ENCODE measurements around the gene APOH.
"Not testable (repeated sequence)": the region's sequence is repeated elsewhere in the genome, so short reads cannot be mapped to it uniquely, and the experiment has no call there.

APOH gene, protein sequence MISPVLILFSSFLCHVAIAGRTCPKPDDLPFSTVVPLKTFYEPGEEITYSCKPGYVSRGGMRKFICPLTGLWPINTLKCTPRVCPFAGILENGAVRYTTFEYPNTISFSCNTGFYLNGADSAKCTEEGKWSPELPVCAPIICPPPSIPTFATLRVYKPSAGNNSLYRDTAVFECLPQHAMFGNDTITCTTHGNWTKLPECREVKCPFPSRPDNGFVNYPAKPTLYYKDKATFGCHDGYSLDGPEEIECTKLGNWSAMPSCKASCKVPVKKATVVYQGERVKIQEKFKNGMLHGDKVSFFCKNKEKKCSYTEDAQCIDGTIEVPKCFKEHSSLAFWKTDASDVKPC

DNA sequence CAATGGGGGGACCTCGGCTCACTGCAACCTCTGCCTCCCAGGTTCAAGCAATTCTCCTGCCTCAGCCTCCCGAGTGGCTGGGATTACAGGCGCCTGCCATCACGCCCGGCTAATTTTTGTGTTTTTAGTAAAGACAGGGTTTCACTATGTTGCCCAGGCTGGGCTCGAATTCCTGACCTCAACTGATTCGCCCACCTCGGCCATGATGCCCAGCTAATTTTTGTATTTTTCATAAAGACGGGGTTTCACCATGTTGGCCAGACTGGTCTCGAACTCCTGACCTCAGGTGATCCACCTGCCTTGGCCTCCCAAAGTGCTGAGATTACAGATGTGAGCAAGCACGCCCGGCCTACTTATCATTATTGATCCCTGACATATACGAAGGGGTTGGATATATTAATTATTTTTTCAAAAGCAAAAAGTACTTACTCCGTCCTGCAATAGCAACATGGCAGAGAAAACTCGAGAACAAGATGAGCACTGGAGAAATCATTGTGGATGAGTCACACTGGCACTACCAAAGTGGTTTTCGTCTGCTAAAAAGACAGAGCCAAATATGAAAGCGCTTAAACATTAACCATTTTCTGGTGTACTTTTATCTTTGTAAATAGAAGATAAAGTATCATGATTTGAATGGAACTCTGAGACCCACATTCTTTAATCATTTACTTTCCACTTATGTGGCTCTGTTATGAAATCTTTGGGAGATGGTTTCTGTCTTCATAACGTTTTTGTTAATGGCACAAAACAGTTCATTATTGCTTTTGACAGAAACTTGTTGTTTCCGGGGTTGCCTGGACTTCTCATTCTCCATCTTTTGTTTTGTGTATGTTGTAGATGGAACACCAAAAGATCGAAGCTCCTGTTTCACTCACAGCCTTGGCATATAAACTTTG, at the start of gene APOH:
Gene APOH, minus strand, starts transcription at position 529 of the 896 bp plus-strand sequence. Its CDS starts 36 bp downstream, at position 493.
- no peak for DNase-seq (ENCODE audit: low read depth, low spot score)

DNA sequence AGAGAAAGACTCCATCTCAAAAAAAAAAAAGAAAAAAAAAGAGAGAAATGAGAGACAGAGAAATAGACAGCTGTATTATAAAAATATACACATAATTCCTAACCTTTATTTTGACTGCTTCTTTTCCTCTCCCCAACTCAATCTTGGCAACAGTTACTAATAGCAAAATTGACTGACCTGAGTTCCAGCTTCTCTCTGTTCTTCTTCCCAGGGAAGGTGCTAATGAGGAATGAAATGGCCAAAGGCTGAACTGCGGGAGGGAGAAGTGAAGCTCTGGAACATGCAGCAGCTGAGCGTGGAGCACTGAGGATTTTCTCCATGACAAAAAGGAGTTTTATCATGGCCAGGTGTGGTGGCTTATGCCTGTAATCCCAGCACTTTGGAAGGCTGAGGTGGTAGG, 48.0 kb upstream of the APOH start:
- no peak for DNase-seq (ENCODE audit: low read depth, low spot score)

DNA sequence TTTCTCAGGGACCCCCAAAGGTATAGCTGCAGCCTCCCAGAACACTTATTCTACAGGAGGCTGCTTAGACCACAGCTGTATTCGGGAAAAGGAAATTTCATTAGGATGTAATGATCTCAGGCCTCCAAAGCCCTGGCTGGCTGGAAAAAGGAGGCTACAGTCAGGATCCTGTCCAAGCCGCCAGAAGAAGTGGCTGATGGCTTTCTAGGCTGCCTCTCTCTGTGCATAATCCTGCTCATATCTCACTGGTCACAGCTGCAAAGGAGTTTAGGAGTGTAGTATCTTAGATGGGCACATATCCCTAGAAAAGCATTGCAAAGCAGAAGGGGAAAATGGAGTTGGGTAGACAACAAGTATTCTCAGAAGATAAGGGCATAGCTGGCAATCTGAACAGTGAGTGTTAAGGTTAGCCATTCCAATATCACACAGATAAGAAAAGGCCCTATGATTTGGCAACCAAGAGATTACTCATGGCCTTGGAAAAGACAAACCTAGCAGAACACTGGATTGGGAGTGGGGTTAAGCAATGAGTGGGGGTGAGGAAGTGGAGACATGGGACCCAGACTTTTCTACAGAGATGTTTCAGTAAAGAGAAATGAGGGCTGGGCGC, 47.2 kb upstream of the APOH start:
- DNase-seq (ENCODE audit: low read depth, low spot score): no peak

DNA sequence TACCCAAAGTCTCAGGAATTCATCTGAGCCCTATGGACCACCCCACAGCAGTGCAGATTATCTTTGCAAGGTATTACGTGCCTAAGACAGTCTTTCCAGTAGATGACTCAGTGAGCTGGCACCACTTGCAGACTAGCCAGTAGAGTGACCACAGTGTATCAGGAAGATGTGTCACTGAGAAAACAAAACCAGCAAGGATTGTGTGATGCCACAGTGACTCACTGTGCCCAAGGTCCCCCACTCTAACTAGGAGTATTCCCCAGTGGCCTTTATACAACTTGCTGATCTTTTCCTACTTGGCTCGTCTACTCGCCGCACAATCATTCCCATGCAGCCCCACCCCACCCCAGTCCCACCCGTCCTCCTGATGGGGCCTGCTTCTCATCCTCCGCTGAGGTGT, 46.4 kb upstream of the APOH start:
- DNase-seq (ENCODE audit: low read depth, low spot score): no peak

DNA sequence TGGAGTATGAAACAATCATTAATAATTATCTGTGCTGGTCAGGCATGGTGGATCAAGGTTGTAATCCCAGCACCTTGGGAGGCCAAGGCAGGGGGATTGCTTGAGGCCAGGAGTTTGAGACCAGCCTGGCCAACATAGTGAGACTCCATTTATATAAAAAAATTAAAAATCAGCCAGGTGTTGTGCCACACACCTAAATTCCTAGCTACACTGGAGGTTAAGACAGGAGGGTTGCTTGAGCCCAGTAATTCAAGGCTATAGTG, 44.3 kb upstream of the APOH start:
- DNase-seq (ENCODE audit: low read depth, low spot score): no peak

DNA sequence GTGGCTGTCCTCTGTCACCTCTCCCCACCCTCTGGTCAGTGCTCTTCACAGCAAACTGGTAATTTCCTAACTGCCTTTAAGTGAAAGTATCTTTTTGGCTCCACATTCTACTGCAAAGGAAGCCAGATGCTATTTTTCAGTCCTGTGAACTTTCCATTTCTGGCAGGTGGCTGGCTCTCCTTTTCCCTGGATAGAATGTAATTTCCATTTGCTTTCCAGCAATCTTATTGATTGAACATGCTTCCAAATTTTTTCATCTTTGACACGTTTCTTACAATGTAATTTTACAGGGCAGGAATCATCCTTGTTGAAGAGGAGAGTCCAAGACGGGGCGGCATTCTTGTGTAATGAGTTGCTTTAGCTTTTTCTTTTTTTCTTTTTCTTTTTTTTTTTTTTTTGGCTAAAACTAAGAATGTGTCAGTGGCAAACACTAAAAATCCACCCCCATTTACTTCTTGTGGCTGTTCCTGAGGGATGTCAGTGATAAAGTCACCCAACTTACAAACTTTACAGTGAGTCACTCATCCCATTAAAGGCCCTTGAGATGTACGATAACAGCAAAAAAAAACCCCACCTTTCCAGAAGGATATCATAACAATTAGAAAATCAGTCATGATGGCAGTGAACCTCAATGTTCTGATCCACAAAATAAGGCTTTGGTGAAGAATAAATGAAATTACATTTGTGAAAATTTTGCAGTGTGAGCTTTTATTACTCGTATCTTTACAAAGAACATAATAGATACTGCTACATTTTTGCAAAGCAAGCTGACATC, 43.8 kb upstream of the APOH start:
- DNase-seq (ENCODE audit: low read depth, low spot score): no peak

DNA sequence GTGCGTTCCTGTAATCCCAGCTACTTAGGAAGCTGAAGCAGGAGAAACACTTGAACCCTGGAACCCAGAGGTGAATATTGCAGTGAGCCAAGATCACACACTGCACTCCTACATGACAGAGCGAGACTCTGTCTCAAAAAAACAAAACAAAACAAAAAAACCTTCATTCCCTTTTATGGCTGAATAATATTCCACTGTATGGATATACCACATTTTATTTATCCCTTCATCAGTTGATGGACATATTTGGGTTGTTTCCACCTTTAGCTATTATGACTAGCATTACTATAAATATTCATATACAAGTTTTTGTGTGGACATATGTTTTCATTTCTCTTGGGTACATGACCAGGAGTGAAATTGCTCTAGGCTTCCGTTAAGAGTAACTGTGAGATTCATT, 42.3 kb upstream of the APOH start:
- no peak for DNase-seq (ENCODE audit: low read depth, low spot score)

DNA sequence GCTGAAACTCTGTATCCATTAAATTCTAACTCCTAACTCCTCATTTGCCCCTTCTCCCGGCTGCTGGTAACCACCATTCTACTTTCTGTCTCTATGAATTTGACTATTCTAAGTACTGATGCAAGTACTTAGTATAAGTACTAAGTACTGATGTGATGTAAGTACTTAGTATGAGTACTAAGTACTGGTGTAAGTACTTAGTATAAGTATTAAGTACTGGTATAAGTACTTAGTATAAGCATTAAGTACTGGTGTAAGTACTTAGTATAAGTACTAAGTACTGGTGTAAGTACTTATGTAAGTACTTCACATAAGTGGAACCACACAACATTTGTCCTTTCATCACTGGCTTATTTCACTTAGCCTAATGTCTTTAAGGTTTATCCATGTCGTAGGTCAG, 40.9 kb upstream of the APOH start:
- no peak for DNase-seq (ENCODE audit: low read depth, low spot score)

DNA sequence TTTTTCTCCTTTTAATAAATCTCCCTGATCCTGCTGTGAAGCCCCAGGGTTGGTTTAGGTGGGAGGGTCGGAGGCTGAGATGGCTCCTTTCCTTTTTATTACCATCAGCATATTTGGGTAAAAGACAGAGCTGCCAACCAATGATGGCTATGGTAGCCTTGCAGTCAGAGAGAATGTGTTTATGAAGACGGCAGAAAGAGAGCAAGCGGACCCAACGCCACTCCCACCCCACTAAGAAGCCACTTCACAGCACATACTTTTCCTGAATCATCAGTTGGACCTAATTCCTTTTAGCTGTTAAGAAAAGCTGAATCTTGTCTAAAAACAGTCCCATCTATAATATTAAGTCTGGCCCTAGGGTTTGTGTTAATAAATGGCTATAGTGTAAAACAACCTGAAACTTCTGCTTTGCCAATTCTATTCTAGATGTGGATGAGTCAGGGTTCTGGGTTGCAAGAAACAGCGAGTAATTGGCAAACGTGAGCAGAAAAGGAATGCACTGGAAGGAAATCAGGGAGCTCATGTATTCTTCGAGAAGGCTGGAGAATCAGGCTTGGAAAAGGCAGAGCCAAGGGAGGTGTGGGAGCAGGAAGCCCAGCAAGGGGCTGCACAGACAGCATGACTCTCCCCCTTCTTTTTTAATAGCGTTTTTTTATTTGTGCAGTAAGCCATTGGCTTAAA, 39.2 kb upstream of the APOH start:
- DNase-seq (ENCODE audit: low read depth, low spot score): no peak

DNA sequence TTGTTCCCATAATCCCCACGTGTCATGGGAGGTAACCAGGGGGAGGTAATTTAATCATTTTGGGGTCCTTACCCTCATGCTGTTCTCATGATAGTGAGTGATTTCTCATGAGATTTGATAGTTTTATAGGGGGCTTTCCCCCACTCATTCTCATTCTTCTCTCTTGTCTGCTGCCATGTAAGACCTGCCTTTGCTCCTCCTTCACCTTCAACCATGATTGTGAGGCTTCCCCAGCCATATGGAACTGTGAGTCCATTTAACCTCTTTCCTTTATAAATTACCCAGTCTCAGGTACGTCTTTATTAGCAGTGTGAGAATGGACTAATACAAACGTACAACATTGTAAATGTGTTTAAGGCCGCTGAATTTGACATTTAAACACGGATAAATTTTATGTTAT, 35.5 kb upstream of the APOH start:
- DNase-seq (ENCODE audit: low read depth, low spot score): no peak

DNA sequence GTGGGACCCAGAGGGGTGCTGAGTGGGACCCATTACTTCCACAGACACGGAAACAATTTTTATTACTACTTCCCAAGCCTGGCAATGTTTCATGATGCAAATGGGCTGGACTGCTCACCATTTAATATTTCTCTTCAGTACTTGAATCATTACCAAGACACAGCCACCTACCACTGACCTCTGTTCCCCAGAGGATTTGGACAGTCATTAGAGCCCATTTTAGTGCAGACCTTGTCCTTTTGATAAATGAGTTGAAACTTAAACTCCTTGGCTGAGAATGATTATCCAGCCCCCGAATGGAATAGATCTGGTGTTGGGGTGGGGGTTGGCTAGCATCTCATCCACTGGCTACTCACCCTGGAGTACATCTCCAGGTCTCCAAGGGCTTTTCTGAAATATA, 33.6 kb upstream of the APOH start:
- no peak for DNase-seq (ENCODE audit: low read depth, low spot score)

DNA sequence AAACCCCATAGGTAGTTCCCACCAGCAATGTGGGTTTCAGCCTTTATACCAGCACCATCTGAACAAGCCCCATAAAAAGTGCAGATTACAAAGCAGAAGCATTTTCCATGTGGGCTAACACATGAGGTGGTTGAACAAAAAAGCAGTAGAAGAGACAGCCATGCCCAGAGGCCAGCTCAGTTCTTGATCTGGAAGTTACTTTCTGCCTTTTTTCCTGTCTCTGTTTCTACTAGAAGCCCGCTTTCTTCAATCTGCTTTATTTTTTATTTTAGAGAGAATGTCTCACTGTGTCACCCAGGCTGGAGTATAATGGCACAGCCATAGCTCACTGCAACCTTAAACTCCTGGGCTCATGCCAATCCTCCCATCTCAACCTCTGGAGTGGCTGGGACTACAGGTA, 31.5 kb upstream of the APOH start:
- DNase-seq (ENCODE audit: low read depth, low spot score): no peak

DNA sequence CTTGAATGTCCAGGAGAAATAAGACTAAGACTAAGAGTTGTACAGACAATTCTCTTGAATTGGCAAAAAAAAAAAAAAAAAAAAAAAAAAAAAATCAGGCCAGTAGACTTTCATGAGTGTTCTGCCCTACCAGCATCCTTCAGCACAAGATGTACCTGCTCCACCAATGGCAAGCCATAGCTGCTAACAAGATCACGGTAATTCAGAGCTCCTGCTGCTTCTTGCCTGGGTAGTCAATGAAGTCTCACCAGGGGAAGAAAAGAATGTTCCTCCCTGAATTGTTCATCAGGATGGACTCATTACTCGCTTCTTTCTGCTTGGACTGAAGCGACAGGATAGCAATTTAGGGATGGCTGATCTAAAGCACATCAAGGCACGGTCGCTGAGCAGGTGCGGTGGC, 31.1 kb upstream of the APOH start:
- no peak for DNase-seq (ENCODE audit: low read depth, low spot score)

DNA sequence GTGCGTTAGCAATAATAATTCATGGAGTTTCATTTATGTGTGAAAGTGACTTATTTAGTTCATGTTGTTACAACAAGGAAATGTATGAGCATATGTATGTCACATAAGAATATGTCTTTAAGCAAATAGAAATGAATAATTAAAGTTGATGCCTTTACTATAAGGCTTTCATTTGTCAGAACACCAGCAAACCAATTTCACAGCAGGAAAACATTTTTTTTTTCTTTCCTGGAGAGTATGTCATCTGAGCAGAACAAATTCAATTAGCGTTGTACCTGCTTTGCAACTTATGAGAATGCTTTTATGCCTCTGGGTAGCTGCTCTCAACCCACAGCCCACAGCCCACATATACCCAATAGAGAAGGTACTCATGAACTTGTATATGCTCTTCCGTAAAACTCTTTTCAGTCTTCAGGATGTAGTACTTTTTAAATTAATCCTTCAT, 26.3 kb upstream of the APOH start:
- DNase-seq (ENCODE audit: low read depth, low spot score): no peak

DNA sequence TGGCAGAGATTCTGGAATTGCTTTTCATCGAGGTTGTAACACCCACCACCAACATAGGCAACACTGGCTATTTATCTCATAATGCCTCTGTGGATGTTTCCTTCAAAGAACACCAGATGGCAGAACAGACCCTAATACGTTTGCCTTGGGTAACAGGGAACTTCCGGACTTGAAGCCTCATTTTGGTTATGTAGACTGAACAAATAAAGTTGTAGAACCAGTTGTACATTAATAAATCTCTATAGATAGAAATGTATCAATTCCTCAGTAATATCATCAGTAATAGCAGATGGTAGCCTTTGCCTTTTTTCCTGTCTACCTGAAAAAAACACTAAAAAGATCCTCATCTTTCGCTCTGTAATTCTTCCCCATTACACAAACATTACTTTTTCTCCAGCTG, 25.9 kb upstream of the APOH start:
- DNase-seq (ENCODE audit: low read depth, low spot score): peak; percentile 35

DNA sequence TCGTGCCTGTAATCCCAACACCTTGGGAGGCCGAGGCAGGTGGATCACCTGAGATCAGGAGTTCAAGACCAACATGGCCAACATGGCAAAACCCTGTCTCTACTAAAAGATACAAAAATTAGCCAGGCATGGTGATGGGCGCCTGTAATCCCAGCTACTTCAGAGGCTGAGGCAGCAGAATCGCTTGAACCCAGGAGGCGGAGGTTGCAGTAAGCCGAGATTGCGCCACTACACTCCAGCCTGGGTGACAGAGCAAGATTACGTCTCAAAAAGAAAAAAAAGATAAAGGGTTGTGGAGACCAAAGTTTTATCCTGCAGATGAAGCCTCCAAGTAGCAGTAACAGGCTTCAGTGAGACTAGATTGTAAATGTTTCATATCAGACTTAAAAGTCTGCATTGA, 24.2 kb upstream of the APOH start:
- DNase-seq (ENCODE audit: low read depth, low spot score): not testable (repeated sequence)

DNA sequence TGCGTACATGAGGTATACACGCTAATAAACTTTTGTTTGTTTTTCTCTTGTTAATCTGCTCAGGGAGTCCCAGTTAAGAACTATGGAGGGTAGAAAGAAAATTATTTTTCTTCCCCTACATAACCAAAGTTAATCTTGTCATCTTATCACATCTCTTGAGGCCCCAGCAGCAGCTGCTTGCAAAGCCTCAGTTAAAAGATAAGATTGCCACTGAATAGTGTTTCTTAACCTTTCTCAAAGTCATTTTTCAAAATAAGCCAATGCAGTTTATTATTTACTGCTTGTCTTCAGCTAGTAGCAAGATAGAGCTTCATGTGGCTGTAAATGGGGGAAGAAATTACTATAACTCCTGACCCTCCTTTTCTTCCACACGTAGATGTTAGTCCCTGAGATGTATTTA, 21.5 kb upstream of the APOH start:
- no peak for DNase-seq (ENCODE audit: low read depth, low spot score)

DNA sequence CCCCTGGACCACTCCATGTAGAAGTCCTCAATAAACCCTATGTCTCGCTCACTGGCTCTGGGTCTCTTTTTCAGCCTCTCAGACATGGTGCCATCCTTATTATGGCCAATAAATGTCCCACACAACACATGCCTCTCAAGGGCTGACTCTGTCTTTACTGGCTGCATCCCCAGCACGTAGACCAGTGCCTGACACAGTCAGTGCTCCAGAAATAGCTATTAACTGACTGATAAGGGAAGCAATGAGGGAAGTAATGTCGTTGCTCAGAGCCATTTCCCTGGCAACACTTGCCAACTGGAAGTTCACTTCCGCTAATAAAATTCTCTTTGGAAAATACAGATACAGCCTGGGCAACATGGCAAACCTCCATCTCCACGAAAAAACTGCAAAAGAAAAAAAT, 19.1 kb upstream of the APOH start:
- no peak for DNase-seq (ENCODE audit: low read depth, low spot score)

DNA sequence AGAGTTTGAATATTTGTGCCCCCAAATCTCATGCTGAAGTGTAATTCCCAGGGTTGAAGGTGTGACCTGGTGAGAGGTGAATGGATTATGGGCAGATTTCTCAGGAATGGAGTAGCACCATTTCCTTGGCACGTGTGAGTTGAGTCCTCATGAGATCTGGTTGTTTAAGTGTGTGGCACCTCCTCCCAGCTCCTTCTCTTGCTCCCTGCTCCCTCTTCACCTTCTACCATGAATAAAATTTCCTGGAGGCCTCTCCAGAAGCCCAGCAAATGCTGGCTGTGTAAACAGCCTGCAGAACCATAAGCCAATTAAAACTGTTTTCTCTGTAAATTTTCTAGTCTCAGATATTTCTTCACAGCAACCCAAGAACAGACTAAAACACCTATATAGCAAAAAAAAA, 12.6 kb upstream of the APOH start:
- no peak for DNase-seq (ENCODE audit: low read depth, low spot score)

DNA sequence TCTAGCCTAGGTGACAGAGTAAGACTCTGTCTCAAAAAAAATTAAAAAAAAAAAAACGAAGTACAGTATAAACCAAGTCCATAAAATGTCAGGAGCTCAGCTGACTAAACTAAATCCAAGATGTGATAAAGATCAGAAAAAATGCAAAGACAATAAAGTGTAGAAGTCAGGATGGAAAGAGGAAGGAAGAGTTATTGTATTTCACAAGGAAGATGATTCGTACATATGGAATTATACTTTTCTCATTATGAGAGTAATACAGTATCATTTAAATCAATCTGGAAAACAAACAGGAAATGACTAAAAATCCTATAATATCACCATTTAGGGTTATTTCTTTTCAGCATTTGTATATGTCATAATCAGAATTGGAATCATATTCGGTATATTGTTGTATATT, 11.4 kb upstream of the APOH start:
- no peak for DNase-seq (ENCODE audit: low read depth, low spot score)

DNA sequence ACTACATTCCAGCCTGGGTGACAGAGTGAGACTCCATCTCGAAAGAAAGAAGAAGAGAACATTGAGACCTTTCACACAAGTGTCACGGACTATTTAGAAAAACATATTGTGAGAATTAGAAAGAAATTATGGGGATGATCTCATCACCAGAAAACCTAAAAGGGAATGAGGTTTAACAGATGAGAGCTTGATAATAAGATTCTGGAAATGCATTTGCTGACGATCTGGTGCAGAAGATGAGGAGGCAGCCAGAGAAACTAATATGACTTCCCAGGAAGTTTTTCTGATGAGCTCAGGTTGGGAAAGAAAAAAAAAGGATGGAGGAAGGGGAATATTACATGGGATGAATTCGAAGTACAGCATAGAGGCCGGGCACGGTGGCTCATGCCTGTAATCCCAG, 10.8 kb upstream of the APOH start:
- DNase-seq (ENCODE audit: low read depth, low spot score): no peak

Data from iPS DF 19.7 (cell line).